Right cardiac atrium (tissue), 5 donors: Measurements from ENCODE around the gene THUMPD3. TPM values are rescaled to one million over a fixed set of nuclear protein-coding genes. Genes with fewer than 3 reads are reported as not detected.
A peak's percentile ranks its signal among the peaks of the same experiment; 100 is the strongest.

Experiments
- ATAC-seq, 2 donors: fragments of 200-7000 bp; cut with Tn5 transposase; one replicate each; pipeline versions ENCODE4 v1.8.0 to v1.9.1; 2020; ENCODE audit warnings: moderate library complexity in 2 of 2, mild to moderate bottlenecking in 1 of 2
- DNase-seq, 3 donors: peaks; one replicate each; pipeline ENCODE4 v3.0.0-alpha.2; 2020
- H3K27ac ChIP-seq: one replicate; pipeline ENCODE4 v1.5.1; 2013; ENCODE audit warnings: mild to moderate bottlenecking, low read length, control low read depth, moderate library complexity
- H3K27me3 ChIP-seq: one replicate; pipeline ENCODE4 v1.6.1; 2013; ENCODE audit not compliant: control insufficient read depth, insufficient read depth
- H3K4me1 ChIP-seq: one replicate; pipeline ENCODE4 v1.6.1; 2013; ENCODE audit warnings: low read length; ENCODE audit not compliant: control insufficient read depth, insufficient read depth
- H3K4me3 ChIP-seq: one replicate; pipeline ENCODE4 v1.5.1; 2013; ENCODE audit warnings: low read length, control low read depth
- H3K9me3 ChIP-seq: one replicate; pipeline ENCODE4 v1.6.1; 2013; ENCODE audit warnings: low read length; ENCODE audit not compliant: control insufficient read depth
- WGBS: extraction: QIAGEN DNeasy Blood & Tissue Kit; methylation state at CpG from one replicate; pipeline ENCODE4 v1.1.7; 2013; 5-methylcytosine and 5-hydroxymethylcytosine counted together
- intact Hi-C, 4 donors: fragments of 100-400 bp; cut with DNase I; formaldehyde crosslinking; loops; one replicate each; pipeline versions ENCODE4 v1.11.0 to v1.14.0; 2022 to 2023
- polyA plus RNA-seq: library from polyadenylated mRNA; stranded (reverse); fragments of 200-250 nt; gene quantifications from one replicate; pipeline ENCODE4 v1.2.3, GENCODE V29; 2013
- total RNA-seq, 4 donors: library from RNA; stranded (reverse); fragmentation: NEBNext Ultra II Directional; extraction: Animal tissue kit (Norgen Biotek cat#: 25700); gene quantifications; one replicate each; pipeline ENCODE4 v1.2.1, GENCODE V29; 2021
- donor health status: healthy with polysubstance abuse.
- donor health status: DM: no; HTN: yes; CAD: no.
- donor health status: DM: no; HTN: no; CAD: no.
- donor health status: DM: no; HTN: yes; CAD: no; lungs with severe emphysema.
- donor health status: DM: yes; HTN: yes; CAD: no.

Gene THUMPD3
- total and polyA plus RNA-seq, 5 donors = 29.0 to 46.6 (median 46.0) TPM

DNA sequence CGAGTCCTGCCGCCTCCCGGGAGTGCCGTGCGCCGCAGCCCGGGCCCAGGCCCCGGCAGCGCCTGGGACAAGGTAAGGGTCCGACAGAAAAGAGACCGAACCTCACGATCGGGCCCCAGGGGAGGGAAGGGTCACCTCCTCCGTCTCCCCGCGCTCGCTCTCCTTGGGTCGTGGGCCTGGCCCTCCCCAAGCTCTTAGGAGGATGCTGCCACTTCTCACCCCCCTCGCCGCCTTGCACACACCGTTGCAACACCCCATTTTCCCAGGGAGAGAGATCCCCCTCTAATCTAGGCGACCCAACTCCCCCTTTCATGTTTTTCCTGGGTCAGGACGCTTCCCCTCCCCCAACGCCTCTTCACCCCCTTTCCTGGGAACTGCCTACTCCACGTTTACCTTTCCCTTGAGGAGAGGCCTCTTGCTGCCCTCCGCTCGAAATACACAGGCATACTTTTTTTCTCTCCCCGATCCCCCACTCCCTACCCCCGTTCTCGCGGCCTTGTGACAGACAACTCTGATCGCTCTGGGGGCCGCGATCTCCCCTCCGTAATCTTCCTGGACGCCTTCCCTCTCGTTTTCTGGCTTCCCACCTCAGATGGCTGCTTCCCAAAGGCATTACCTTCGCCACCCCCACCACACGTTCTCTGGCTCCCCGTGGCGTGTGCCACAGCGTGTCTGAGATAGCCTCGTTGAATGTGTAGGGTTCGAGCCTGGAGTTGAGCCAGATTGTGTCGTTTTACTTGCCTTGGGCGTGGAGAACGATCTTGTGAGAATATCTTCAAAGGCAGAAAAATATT, 35.2 kb downstream of the THUMPD3 start:
- under 1% methylated on average over 47 of the region's 47 CpGs for whole genome bisulfite sequencing
- H3K4me1 ChIP-seq = peaks cover 4% of the 10 kb centered on the region
- peak overlapping the region; percentile 89 for H3K27ac ChIP-seq
- ATAC-seq (no peak), DNase-seq (peak; percentile 47 to 71 (median 68))
- H3K4me3 ChIP-seq = peak overlapping the region; percentile 68
- H3K27me3 ChIP-seq = no peaks in the 10 kb centered on the region
- intact Hi-C loops = loop anchor here in 1 of 4 donors (5.0 kb wide), 1 partner anchor 34 kb away; no protein-coding TSS in a partner anchor
- H3K9me3 ChIP-seq = no peaks in the 10 kb centered on the region

DNA sequence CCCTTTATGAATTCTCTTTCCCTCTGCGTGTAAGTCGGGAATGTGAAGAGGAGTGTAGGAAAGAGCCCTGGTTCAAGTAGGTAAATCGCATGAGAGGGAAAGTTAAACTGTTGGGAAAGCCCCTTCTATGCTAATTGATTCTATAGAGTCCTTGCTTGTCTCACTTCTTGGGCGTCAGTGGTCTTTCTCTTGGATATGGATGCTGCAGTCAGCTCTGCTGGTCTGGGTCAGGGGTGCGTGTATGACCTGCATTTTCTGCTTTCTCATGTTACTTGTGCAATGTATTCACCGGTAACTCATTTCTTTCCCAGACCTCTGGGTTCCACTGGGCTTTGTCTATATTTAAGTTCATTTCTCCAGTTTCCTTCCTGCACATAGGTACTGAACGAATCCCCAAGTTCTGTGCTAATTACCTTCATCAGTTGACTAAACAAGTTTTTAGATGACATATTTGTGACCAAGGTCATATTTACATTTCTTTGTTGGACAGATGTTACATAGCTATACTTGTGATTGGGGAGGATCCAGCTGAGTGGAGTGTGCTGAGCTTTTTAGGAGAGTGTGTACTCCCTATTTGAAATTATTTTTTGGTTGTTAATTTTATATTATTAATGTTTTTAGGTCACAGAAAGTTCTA, 36.0 kb downstream of the THUMPD3 start:
- ATAC-seq (no peak), DNase-seq (peak in 2 of 3 donors; percentile 32 to 48)
- intact Hi-C loops = loop anchor here in 1 of 4 donors (5.0 kb wide), 1 partner anchor 33 kb away; no protein-coding TSS in a partner anchor
- peak overlapping the region; percentile 89 for H3K27ac ChIP-seq
- under 1% methylated on average over 7 of the region's 7 CpGs for WGBS
- peak overlapping the region; percentile 68 for H3K4me3 ChIP-seq
- no peaks in the 10 kb centered on the region for H3K27me3 ChIP-seq
- H3K9me3 ChIP-seq = no peaks in the 10 kb centered on the region
- H3K4me1 ChIP-seq = peaks cover 4% of the 10 kb centered on the region

DNA sequence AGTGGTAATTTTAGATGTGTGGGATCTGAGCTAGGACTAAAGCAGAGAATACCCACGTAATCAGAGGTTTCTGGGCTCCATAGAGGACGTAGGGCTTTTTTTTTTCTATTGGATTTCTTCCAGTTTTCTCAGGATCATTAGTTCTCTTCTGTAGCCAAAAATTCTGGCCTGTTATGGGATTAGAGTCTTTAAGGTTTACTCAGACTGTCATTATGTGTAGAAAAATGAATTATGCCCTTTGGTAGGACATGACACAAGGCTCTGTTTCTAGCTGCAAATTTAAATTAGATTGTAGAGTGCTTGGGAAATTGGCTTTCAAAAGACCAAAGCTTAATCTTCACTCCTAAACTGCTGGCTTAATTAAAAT, 36.5 kb downstream of the THUMPD3 start:
- Histone ChIP-seq H3K9me3 (no peaks in the 10 kb centered on the region), H3K27ac (no peak overlapping the region), H3K4me1 (peaks cover 4% of the 10 kb centered on the region), H3K27me3 (no peaks in the 10 kb centered on the region), H3K4me3 (peak overlapping the region; percentile 68)
- 3% methylated on average over 2 of the region's 2 CpGs for WGBS
- ATAC-seq (no peak), DNase-seq (no peak)
- intact Hi-C loops = loop anchor here in 1 of 4 donors (5.0 kb wide), 1 partner anchor 33 kb away; no protein-coding TSS in a partner anchor

DNA sequence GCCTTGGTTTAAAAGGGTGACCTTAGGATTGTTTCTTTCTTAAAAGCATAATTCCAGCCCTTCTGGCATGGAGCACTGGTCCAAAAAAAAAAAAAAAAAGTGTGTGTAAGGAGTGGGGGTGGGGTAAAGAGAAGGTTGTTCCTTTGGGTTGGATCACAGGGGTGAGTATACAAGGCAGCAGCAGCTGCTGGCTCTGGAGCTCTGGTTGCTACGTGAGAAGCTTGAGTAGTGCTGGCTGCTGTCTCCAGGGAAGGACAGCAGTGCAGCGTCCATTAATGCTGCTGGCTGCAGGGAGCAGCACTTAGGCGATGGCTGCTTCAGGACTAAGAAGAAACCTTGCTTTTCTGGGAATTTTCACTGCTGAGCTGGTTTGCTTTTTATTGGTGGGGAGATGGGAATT, 36.9 kb downstream of the THUMPD3 start:
- H3K27me3 ChIP-seq = no peaks in the 10 kb centered on the region
- intact Hi-C loops = loop anchor here in 1 of 4 donors (5.0 kb wide), 1 partner anchor 33 kb away; no protein-coding TSS in a partner anchor
- peak; percentile 9 to 43 for ATAC-seq
- H3K4me1 ChIP-seq = peaks cover 4% of the 10 kb centered on the region
- peak overlapping the region; percentile 68 for H3K4me3 ChIP-seq
- no peaks in the 10 kb centered on the region for H3K9me3 ChIP-seq
- DNase-seq = peak; percentile 88 to 93 (median 89)
- 0% methylated on average over 3 of the region's 3 CpGs for WGBS
- H3K27ac ChIP-seq = peak overlapping the region; percentile 14

DNA sequence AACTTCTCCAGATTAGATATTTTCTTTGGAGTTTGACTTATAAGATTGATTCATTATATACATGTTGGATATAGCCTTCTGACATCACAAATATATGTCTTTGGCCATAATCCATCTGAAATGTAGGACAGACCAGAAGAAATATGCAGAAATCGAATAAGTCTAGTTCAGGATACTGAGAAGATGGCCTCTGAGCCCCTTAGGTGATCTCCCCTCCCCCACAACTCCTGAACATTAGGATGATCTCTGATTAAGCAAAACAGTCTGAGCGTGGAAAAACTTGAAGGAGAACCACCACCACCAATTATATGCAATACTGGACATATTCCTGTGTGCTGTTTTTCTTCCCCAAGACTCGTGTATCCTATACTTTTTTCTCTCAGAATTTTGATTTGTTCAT, 37.8 kb downstream of the THUMPD3 start:
- H3K27me3 ChIP-seq = no peaks in the 10 kb centered on the region
- intact Hi-C loops = no loop called here
- DNase-seq = no peak
- 20% methylated on average over 3 of the region's 3 CpGs for WGBS
- peaks cover 4% of the 10 kb centered on the region for H3K4me1 ChIP-seq
- H3K27ac ChIP-seq = no peak overlapping the region
- no peak overlapping the region for H3K4me3 ChIP-seq
- ATAC-seq = no peak
- H3K9me3 ChIP-seq = no peaks in the 10 kb centered on the region

DNA sequence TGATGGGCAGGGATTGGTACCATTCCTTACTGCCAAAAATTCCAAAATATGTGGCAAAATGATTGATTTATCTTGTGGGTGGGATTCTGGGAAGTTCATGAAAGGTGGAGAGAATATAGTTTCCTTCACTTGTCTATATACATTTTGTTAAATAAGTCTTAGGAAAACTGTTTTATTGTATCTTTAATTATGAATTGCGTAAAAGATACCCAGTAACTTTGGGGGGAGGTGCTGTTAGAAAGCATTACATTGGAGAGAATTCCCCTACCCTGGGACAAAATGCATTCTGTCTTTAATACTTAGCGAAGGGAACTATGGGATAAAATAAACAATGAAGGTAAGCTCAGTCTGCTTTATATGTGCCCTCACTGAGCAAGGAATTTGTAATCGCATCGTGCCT, 39.1 kb downstream of the THUMPD3 start:
- no peak for DNase-seq
- 48% methylated on average over 4 of the region's 4 CpGs for WGBS
- H3K27ac ChIP-seq = no peak overlapping the region
- H3K4me1 ChIP-seq = peaks cover 4% of the 10 kb centered on the region
- H3K27me3 ChIP-seq = no peaks in the 10 kb centered on the region
- ATAC-seq = no peak
- no peaks in the 10 kb centered on the region for H3K9me3 ChIP-seq
- intact Hi-C loops = no loop called here
- peak overlapping the region; percentile 29 for H3K4me3 ChIP-seq

DNA sequence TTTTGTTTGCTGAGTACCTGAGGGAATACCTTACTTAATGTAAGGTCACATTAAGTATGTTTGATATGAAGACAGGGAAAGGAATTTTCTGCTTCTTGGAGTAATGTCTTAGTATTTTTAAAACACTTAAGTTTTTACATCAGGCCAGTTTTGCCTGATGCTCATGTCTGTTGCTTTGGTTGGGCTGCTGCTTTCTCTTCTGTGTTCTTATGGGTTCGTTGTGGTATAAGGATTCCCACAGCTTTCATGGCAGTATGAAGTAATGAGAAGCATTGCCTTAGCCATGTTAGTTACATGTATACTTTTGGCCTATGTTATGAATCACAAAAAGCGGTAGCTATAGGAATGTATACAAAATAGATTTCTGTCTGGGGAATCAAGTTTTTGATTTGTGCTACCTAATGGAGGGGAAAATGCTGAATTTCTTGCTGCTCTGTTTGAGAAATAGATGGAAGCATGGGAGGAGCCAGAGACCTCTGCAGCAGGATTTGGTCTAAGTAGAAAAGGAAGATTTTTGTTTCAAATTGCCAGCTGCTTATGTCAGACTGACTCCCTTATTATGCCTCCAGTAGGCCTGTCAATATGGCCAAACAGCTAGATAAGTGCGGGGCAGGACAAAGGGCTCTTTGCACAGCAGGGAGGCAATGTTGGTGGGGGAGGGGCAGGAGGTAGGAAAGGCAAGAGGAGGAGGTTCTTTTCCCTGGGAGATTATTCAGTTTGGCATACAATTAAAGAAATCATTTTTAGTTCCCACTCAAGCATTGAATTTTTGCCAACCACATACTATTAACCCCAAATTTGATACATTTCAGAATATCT, 39.8 kb downstream of the THUMPD3 start:
- Histone ChIP-seq H3K27ac (peak overlapping the region; percentile 45), H3K4me1 (peaks cover 4% of the 10 kb centered on the region)
- ATAC-seq = peak; percentile 6 to 20

DNA sequence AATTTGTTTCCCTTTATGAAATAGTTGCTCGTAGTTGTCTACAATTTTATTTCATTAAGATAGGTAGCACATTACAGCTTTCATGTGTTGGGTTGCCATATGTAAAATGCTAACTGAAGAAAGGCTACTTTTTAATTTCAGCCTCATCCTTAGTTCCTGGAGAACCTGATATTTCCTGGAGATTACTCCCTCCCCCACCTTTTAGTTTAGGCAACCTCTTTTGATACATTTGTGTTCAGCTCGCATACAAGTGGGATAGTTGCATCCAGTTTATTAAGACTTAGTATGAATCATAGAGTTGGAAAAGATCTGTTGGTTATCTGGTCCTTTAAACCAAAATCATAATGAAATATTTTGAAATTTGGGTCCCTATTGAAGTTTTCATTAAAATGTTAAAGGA, 40.6 kb downstream of the THUMPD3 start:
- Histone ChIP-seq H3K4me3 (no peak overlapping the region), H3K27me3 (no peaks in the 10 kb centered on the region), H3K27ac (no peak overlapping the region), H3K4me1 (peaks cover 4% of the 10 kb centered on the region), H3K9me3 (no peaks in the 10 kb centered on the region)
- WGBS = 46% methylated on average over 2 of the region's 2 CpGs
- ATAC-seq = no peak
- intact Hi-C loops = no loop called here
- DNase-seq = no peak

More for the DNA sequence above, 39.8 kb downstream of the THUMPD3 start:
- Histone ChIP-seq H3K27me3 (no peaks in the 10 kb centered on the region), H3K9me3 (no peaks in the 10 kb centered on the region), H3K4me3 (peak overlapping the region; percentile 29)
- WGBS = 17% methylated on average over 3 of the region's 3 CpGs
- intact Hi-C loops = no loop called here
- peak; percentile 37 to 64 (median 52) for DNase-seq

DNA sequence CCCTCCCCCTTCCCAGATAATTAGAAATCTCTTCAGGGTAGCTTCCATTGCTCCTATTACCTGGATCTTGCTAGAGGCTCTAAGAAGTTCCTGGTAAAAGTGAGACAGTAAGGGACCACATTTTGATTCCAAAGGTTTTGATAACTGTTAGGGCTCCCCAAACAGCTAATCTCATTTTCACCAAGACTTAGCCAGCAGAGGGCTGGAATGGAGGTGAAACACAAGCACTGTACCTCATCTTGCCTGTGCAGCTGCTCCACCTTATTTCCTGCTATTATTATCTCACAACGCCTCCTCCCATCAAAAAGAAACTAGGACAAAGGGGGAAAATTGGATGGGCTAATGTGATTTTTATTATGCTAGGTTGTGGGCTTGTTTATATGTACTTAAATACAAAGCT, 41.8 kb downstream of the THUMPD3 start:
- Histone ChIP-seq H3K4me3 (no peak overlapping the region), H3K27me3 (no peaks in the 10 kb centered on the region), H3K4me1 (peaks cover 4% of the 10 kb centered on the region), H3K27ac (no peak overlapping the region), H3K9me3 (no peaks in the 10 kb centered on the region)
- intact Hi-C loops = no loop called here
- 18% methylated on average over 1 of the region's 1 CpG for whole genome bisulfite sequencing
- DNase-seq (no peak), ATAC-seq (peak in 1 of 2 donors; percentile 36)

DNA sequence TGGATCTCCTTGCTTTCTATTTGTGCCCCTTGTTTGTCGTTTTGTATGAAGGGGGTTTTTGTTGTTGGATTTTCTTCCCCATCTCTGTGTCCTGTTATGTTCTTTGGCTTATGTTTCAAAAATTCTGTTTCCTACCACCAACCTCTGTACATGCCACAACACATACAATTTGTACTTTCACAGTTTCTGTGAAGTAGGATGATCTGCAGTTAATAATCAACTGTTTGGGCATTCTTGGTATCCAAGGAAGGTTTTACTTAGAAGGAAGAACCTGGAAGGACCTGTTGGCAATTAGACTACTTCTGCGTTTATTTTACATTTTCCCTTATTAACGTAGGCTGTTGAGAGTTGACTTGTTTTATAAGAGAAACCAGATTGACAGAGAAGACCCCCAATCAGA, 42.9 kb downstream of the THUMPD3 start:
- DNase-seq (no peak), ATAC-seq (no peak)
- peaks cover 5% of the 10 kb centered on the region for H3K4me1 ChIP-seq
- no peak overlapping the region for H3K27ac ChIP-seq
- H3K4me3 ChIP-seq = no peak overlapping the region
- no peaks in the 10 kb centered on the region for H3K27me3 ChIP-seq
- intact Hi-C loops = no loop called here
- 62% methylated on average over 3 of the region's 3 CpGs for WGBS
- no peaks in the 10 kb centered on the region for H3K9me3 ChIP-seq
